CD4-positive, alpha-beta T cell (primary cell): ENCODE measurements around the gene AFAP1L1. TPM values are rescaled to one million over a fixed set of nuclear protein-coding genes. Genes with fewer than 3 reads are reported as not detected.

Experiments used
- ATAC-seq: fragments of 200-7000 bp; cut with Tn5 transposase; one replicate; pipeline ENCODE4 v1.10.0; 2022; ENCODE audit warnings: mild to moderate bottlenecking; ENCODE audit not compliant: poor library complexity
- CTCF ChIA-PET: fragments of 350-600 bp; sonication (Branson Sonifier 250); formaldehyde crosslinking; loops from one replicate; lab custom pipeline; 2021; ENCODE audit warnings: antibody characterized with exemption, inconsistent platforms; lab: Charles Lee
- POLR2A ChIA-PET: fragments of 350-600 bp; sonication (Branson Sonifier 250); formaldehyde crosslinking; loops from one replicate; lab custom pipeline; 2021; ENCODE audit warnings: antibody characterized with exemption, inconsistent platforms; lab: Charles Lee
- DNase-seq, 14 experiments: peaks; one replicate each; pipeline ENCODE4 v3.0.0-alpha.2; 2013 to 2020; ENCODE audit warnings: mixed read lengths in 2 of 14
- H3K27ac ChIP-seq, 2 donors: one replicate each; pipeline versions ENCODE4 v1.5.1 to v1.7.0; 2013; ENCODE audit warnings: low read length in 2 of 2, low read depth in 1 of 2, mild to moderate bottlenecking in 1 of 2
- H3K27me3 ChIP-seq, 2 experiments: 1 replicate in 1 of 2; 2 replicates in 1 of 2; pipeline versions ENCODE4 v1.6.1 to v1.7.0; 2013; ENCODE audit warnings: low read length in 2 of 2, control low read depth in 1 of 2, mild to moderate bottlenecking in 1 of 2, moderate library complexity in 1 of 2; ENCODE audit not compliant: insufficient read depth in 2 of 2, control insufficient read depth in 1 of 2
- H3K36me3 ChIP-seq: one replicate; pipeline ENCODE4 v1.6.1; 2013; ENCODE audit warnings: low read length, control low read depth; ENCODE audit not compliant: insufficient read depth
- H3K4me1 ChIP-seq: one replicate; pipeline ENCODE4 v1.6.1; 2013; ENCODE audit warnings: low read length, control low read depth; ENCODE audit not compliant: insufficient read depth
- H3K4me3 ChIP-seq: one replicate; pipeline ENCODE4 v1.5.1; 2013; ENCODE audit warnings: mild to moderate bottlenecking, low read length, moderate library complexity
- H3K9me3 ChIP-seq, 2 experiments: 1 replicate in 1 of 2; 2 replicates in 1 of 2; pipeline versions ENCODE4 v1.6.1 to v1.7.0; 2013; ENCODE audit warnings: low read length in 2 of 2, mild to moderate bottlenecking in 2 of 2, control low read depth in 1 of 2, moderate library complexity in 1 of 2; ENCODE audit not compliant: control insufficient read depth in 1 of 2, insufficient read depth in 1 of 2
- H3K27ac Mint-ChIP-seq: one replicate; pipeline ENCODE4 v1.8.0; 2020; ENCODE audit warnings: mixed read lengths
- H3K27me3 Mint-ChIP-seq: one replicate; pipeline ENCODE4 v1.8.0; 2021; ENCODE audit warnings: mixed read lengths
- H3K36me3 Mint-ChIP-seq: one replicate; pipeline ENCODE4 v1.8.0; 2021; ENCODE audit warnings: low read depth, mixed read lengths
- H3K4me1 Mint-ChIP-seq: one replicate; pipeline ENCODE4 v1.8.0; 2021; ENCODE audit warnings: low read depth, mixed read lengths
- H3K4me3 Mint-ChIP-seq: one replicate; pipeline ENCODE4 v1.8.0; 2020; ENCODE audit warnings: mild to moderate bottlenecking, mixed read lengths
- H3K9me3 Mint-ChIP-seq: one replicate; pipeline ENCODE4 v1.8.0; 2020; ENCODE audit warnings: mixed read lengths
- CTCF ChIP-seq: fragments of 200-600 bp; IDR thresholded peaks from one replicate; pipeline ENCODE4 v1.8.0; 2022; ENCODE audit warnings: antibody characterized with exemption, mild to moderate bottlenecking
- intact Hi-C, 2 experiments: fragments of 100-400 bp; cut with DNase I in 1 of 2; cut with micrococcal nuclease in 1 of 2; formaldehyde crosslinking; loops; one replicate each; pipeline versions ENCODE4 v1.15.1 to v1.9.0; 2023 to 2025; cut with DNase I, micrococcal nuclease
- total RNA-seq, 174 experiments: library from RNA in 2 of 174; stranded (reverse) in 2 of 174; gene quantifications; one replicate each; pipeline ENCODE4 v1.2.3 and lab custom pipeline; 2021 to 2026

Gene AFAP1L1
- total RNA-seq, 2 experiments from 2014 or later = 0.47 to 0.56 TPM

- intact Hi-C loops = loop anchor here in 1 of 2 experiments (10.0 kb wide), 2 partner anchors 411 to 851 kb away; partner anchors contain the start of genes ADRB2 and FBXO38
- Mint-ChIP-seq H3K9me3 (no peaks in the 10 kb centered on the region), H3K4me3 (no peak overlapping the region), H3K4me1 (peaks cover 40% of the 10 kb centered on the region), H3K36me3 (no peaks in the 10 kb centered on the region), H3K27ac (no peak overlapping the region), H3K27me3 (no peaks in the 10 kb centered on the region)
- Histone ChIP-seq H3K27me3 (peaks cover 3 to 11% of the 10 kb centered on the region in 2 experiments), H3K4me1 (peaks cover 27% of the 10 kb centered on the region), H3K36me3 (no peaks in the 10 kb centered on the region), H3K27ac (no peak overlapping the region), H3K4me3 (no peak overlapping the region), H3K9me3 (peaks cover 0 to 6% of the 10 kb centered on the region in 2 experiments)
- no peak for DNase-seq
- TF ChIP-seq CTCF = no peak
- ChIA-PET POLR2A (interaction anchor here (1.2 kb wide), 1 partner anchor 13 kb away, joined by 6 read pairs; no protein-coding TSS in a partner anchor), CTCF (no interaction called here)
- ATAC-seq = no peak
Observed at GRCh38 chr5:149235841-149236240, 35.8 kb upstream of the AFAP1L1 start.

DNA sequence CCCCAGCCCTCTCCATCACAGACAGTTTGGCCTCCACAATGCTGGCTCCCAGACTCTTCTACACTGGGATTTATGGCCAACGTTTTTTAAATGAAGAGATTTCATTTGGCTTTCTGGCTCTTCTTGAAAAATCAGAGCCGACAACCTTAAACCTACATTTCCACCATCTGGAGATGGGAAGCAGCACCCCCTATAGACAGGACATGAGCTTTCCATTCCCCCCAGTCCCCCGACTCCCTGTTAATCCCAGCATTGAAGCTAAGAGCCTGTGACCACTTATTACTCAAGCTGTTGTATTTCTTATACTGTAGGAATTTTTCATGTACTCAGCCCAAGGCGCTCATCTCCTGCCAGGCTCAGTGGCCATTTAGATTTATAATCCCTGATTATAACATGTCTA is 34.0 kb upstream of the AFAP1L1 start:
- Mint-ChIP-seq H3K27ac (peak overlapping the region; percentile 91), H3K36me3 (no peaks in the 10 kb centered on the region), H3K27me3 (no peaks in the 10 kb centered on the region), H3K4me1 (peaks cover 56% of the 10 kb centered on the region), H3K9me3 (no peaks in the 10 kb centered on the region), H3K4me3 (no peak overlapping the region)
- H3K4me1 ChIP-seq = peaks cover 41% of the 10 kb centered on the region
- H3K36me3 ChIP-seq = no peaks in the 10 kb centered on the region
- ChIA-PET POLR2A (no interaction called here), CTCF (no interaction called here)
- no peak overlapping the region for H3K27ac ChIP-seq
- no peak for ATAC-seq
- no peak overlapping the region for H3K4me3 ChIP-seq
- H3K27me3 ChIP-seq = peaks cover 3 to 11% of the 10 kb centered on the region in 2 experiments
- H3K9me3 ChIP-seq = peaks cover 0 to 6% of the 10 kb centered on the region in 2 experiments
- no peak for TF ChIP-seq CTCF
- DNase-seq = no peak
- intact Hi-C loops = loop anchor here in 1 of 2 experiments (10.0 kb wide), 2 partner anchors 413 to 853 kb away; partner anchors contain the start of genes ADRB2 and FBXO38

- ATAC-seq (no peak), DNase-seq (no peak)
- ChIA-PET POLR2A (no interaction called here), CTCF (no interaction called here)
- H3K36me3 Mint-ChIP-seq = no peaks in the 10 kb centered on the region
- no peak overlapping the region for H3K4me3 Mint-ChIP-seq
- peak overlapping the region; percentile 91 for H3K27ac Mint-ChIP-seq
- TF ChIP-seq CTCF = no peak
- Histone ChIP-seq H3K36me3 (no peaks in the 10 kb centered on the region), H3K27ac (no peak overlapping the region), H3K27me3 (peaks cover 3 to 8% of the 10 kb centered on the region in 2 experiments), H3K4me3 (no peak overlapping the region), H3K9me3 (peaks cover 0 to 6% of the 10 kb centered on the region in 2 experiments), H3K4me1 (peaks cover 41% of the 10 kb centered on the region)
- intact Hi-C loops = loop anchor here in 1 of 2 experiments (10.0 kb wide), 2 partner anchors 414 to 854 kb away; partner anchors contain the start of genes ADRB2 and FBXO38
- peaks cover 63% of the 10 kb centered on the region for H3K4me1 Mint-ChIP-seq
- no peaks in the 10 kb centered on the region for H3K9me3 Mint-ChIP-seq
- no peaks in the 10 kb centered on the region for H3K27me3 Mint-ChIP-seq
Observed at GRCh38 chr5:149238540-149238939, 33.1 kb upstream of the AFAP1L1 start.
